Stomach smooth muscle (tissue), 2 donors: Measurements from ENCODE around the gene KPNA3.

Source experiments
- H3K27ac ChIP-seq: one replicate; pipeline ENCODE4 v1.7.0; 2013; ENCODE audit warnings: mild to moderate bottlenecking, low read length, inconsistent platforms
- H3K27me3 ChIP-seq, 2 donors: one replicate each; pipeline ENCODE4 v1.7.0; 2013; ENCODE audit warnings: low read length in 2 of 2; ENCODE audit not compliant: insufficient read depth in 2 of 2, control insufficient read depth in 1 of 2
- H3K36me3 ChIP-seq, 2 donors: one replicate each; pipeline ENCODE4 v1.7.0; 2013; ENCODE audit warnings: low read length in 2 of 2; ENCODE audit not compliant: control insufficient read depth in 2 of 2, insufficient read depth in 2 of 2
- H3K4me1 ChIP-seq: one replicate; pipeline ENCODE4 v1.7.0; 2013; ENCODE audit warnings: low read length; ENCODE audit not compliant: control insufficient read depth, insufficient read depth
- H3K4me3 ChIP-seq, 2 donors: one replicate each; pipeline ENCODE4 v1.7.0; 2013; ENCODE audit warnings: low read length in 2 of 2
- H3K9ac ChIP-seq, 2 donors: one replicate each; pipeline ENCODE4 v1.7.0; 2013; ENCODE audit warnings: low read length in 2 of 2, mild to moderate bottlenecking in 1 of 2
- H3K9me3 ChIP-seq, 2 donors: one replicate each; pipeline ENCODE4 v1.7.0; 2013; ENCODE audit warnings: low read length in 2 of 2; ENCODE audit not compliant: control insufficient read depth in 2 of 2
- donor health status: healthy.
- donor health status: Pancreatic carcinoma.

KPNA3 gene, protein sequence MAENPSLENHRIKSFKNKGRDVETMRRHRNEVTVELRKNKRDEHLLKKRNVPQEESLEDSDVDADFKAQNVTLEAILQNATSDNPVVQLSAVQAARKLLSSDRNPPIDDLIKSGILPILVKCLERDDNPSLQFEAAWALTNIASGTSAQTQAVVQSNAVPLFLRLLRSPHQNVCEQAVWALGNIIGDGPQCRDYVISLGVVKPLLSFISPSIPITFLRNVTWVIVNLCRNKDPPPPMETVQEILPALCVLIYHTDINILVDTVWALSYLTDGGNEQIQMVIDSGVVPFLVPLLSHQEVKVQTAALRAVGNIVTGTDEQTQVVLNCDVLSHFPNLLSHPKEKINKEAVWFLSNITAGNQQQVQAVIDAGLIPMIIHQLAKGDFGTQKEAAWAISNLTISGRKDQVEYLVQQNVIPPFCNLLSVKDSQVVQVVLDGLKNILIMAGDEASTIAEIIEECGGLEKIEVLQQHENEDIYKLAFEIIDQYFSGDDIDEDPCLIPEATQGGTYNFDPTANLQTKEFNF

GRCh38 chr13:49792550-49793324 is at the start of gene KPNA3:
Gene KPNA3, minus strand, starts transcription at chr13:49792682. Its CDS starts 176 bp downstream, at chr13:49792506.
- Histone ChIP-seq H3K27ac (peak within 1 kb of the TSS; percentile 73), H3K27me3 (no peaks in the 10 kb centered on the region), H3K9ac (peak within 1 kb of the TSS; percentile 58 to 78), H3K36me3 (no peaks in the 10 kb centered on the region), H3K4me3 (peak within 1 kb of the TSS; percentile 83 to 91), H3K9me3 (no peaks in the 10 kb centered on the region), H3K4me1 (peaks cover 9% of the 10 kb centered on the region)

DNA sequence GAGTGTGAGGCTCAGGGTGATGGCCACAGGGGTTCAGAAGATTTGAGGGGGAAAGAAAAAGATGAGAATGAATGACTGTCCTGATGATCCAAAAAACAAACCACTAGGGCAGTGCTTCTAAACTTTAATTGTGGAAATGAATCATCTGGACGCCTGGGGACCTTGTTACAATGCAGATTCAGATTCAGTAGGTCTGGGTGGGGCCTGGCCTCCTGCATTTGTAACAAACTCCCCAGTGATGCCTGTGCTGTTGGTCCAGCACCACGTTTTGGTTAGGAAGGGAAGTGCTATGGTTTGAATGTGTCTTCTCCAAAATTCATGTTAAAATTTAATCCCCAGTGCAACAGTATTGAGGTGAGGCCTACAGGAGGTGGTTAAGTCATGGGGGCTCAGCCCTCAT is 49.5 kb upstream of the KPNA3 start:
- Histone ChIP-seq H3K27me3 (peaks cover 0 to 2% of the 10 kb centered on the region in 2 donors), H3K9ac (no peak overlapping the region), H3K9me3 (no peaks in the 10 kb centered on the region), H3K4me1 (no peaks in the 10 kb centered on the region), H3K4me3 (no peak overlapping the region), H3K27ac (no peak overlapping the region), H3K36me3 (no peaks in the 10 kb centered on the region)

GRCh38 chr13:49840675-49841074 is 48.2 kb upstream of the KPNA3 start:
- Histone ChIP-seq H3K27me3 (peaks cover 0 to 2% of the 10 kb centered on the region in 2 donors), H3K36me3 (no peaks in the 10 kb centered on the region), H3K27ac (no peak overlapping the region), H3K4me1 (no peaks in the 10 kb centered on the region), H3K9ac (no peak overlapping the region), H3K9me3 (no peaks in the 10 kb centered on the region), H3K4me3 (no peak overlapping the region)

DNA sequence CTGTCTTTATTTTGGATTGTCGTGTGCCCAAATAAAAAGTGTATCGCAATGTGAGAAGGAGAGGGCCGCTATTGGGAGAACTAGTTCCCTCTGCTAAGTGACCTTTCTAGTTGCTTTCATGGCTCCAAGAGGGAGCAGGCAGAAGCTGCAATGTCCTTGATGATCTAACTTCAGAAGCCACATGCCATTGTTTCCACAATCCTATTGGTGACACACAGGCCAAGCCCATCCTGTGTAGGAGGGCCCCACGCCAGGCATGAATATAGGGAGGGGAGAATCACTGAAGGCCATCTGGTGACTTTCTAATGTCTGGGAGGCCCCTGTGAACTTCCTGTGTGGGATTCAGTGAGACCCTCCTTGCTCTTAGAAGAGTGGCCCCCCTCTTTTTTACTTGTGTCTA is 47.8 kb upstream of the KPNA3 start:
- Histone ChIP-seq H3K4me1 (no peaks in the 10 kb centered on the region), H3K9me3 (no peaks in the 10 kb centered on the region), H3K4me3 (no peak overlapping the region), H3K27me3 (peaks cover 0 to 2% of the 10 kb centered on the region in 2 donors), H3K36me3 (no peaks in the 10 kb centered on the region), H3K9ac (no peak overlapping the region), H3K27ac (no peak overlapping the region)

GRCh38 chr13:49838989-49839388 is 46.5 kb upstream of the KPNA3 start:
- Histone ChIP-seq H3K4me1 (no peaks in the 10 kb centered on the region), H3K36me3 (no peaks in the 10 kb centered on the region), H3K4me3 (no peak overlapping the region), H3K9me3 (no peaks in the 10 kb centered on the region), H3K27ac (no peak overlapping the region), H3K9ac (no peak overlapping the region), H3K27me3 (peaks cover 0 to 2% of the 10 kb centered on the region in 2 donors)

GRCh38 chr13:49836516-49836915 is 44.0 kb upstream of the KPNA3 start:
- no peaks in the 10 kb centered on the region for H3K36me3 ChIP-seq
- H3K27ac ChIP-seq, result no peak overlapping the region
- H3K4me3 ChIP-seq, result no peak overlapping the region
- H3K27me3 ChIP-seq, result no peaks in the 10 kb centered on the region
- H3K9ac ChIP-seq, result no peak overlapping the region
- no peaks in the 10 kb centered on the region for H3K4me1 ChIP-seq
- no peaks in the 10 kb centered on the region for H3K9me3 ChIP-seq

DNA sequence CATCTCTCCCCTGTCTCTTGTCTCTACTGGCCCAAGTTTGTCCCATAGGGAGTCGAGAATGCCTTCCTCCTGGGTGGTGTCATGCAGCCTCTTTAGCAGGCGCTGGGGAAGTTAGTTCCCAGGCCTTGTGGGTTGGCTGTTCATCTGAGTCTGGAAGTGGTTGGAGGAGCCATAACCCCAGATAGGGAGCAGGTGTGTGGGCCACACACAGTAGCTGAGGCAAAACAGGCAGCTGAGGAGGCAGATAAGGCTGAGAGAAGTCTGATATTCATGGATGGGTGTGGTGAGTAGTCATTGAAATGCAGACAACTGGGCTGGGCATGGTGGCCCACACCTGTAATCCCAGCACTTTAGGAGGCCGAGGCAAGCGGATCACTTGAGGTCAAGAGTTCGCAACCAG is 40.9 kb upstream of the KPNA3 start:
- Histone ChIP-seq H3K4me1 (no peaks in the 10 kb centered on the region), H3K9me3 (peaks cover 0 to 5% of the 10 kb centered on the region in 2 donors), H3K4me3 (no peak overlapping the region), H3K9ac (no peak overlapping the region), H3K36me3 (no peaks in the 10 kb centered on the region), H3K27me3 (no peaks in the 10 kb centered on the region), H3K27ac (no peak overlapping the region)

DNA sequence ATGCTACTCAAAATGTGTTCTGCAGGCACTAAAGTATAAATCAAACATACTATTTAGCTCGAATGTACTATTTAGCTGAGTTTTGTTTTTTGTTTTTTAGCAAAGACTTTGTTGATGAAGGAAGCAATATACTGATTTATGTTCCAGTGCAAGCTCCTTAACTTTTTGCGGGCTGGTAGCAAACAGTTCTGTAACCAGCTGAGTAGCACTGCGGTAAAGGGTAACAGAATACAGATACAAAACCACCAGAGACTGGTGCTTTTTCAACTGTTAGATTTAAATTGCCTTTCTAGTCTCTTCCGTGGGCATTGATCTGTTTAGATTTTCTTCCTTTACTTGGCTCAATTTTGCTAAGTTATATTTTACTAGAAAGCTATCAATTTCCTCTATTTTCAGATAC is 39.0 kb upstream of the KPNA3 start:
- no peaks in the 10 kb centered on the region for H3K27me3 ChIP-seq
- no peak overlapping the region for H3K4me3 ChIP-seq
- no peaks in the 10 kb centered on the region for H3K4me1 ChIP-seq
- H3K36me3 ChIP-seq, result no peaks in the 10 kb centered on the region
- H3K9me3 ChIP-seq, result peaks cover 0 to 5% of the 10 kb centered on the region in 2 donors
- no peak overlapping the region for H3K9ac ChIP-seq
- no peak overlapping the region for H3K27ac ChIP-seq

DNA sequence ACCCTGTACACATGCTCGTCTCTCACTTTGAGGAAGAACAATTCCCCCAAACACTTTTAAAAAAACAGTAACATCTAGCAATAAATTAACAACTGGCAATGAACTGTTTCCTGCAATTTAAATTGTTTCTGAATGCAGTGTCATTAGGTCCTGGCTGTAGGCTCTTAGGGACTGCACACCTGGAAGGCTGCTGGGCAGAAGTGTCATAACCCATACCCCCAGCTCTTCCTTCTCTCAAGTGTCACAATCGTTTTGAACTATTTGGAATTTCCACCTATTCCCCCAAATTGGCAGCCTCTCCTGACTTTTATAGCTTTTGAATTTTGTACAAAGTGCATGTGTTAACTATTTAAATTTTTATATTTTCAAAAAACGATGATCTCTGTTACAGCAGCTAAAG is 38.2 kb upstream of the KPNA3 start:
- no peak overlapping the region for H3K4me3 ChIP-seq
- H3K27me3 ChIP-seq, result no peaks in the 10 kb centered on the region
- H3K9me3 ChIP-seq, result peaks cover 0 to 5% of the 10 kb centered on the region in 2 donors
- no peak overlapping the region for H3K9ac ChIP-seq
- no peaks in the 10 kb centered on the region for H3K4me1 ChIP-seq
- no peaks in the 10 kb centered on the region for H3K36me3 ChIP-seq
- no peak overlapping the region for H3K27ac ChIP-seq

GRCh38 chr13:49829715-49830114 is 37.2 kb upstream of the KPNA3 start:
- Histone ChIP-seq H3K4me3 (no peak overlapping the region), H3K9me3 (peaks cover 0 to 5% of the 10 kb centered on the region in 2 donors), H3K27ac (no peak overlapping the region), H3K36me3 (no peaks in the 10 kb centered on the region), H3K9ac (no peak overlapping the region), H3K4me1 (no peaks in the 10 kb centered on the region), H3K27me3 (peaks cover 0 to under 1% of the 10 kb centered on the region in 2 donors)
